Measurements from ENCODE around the gene RALGPS2.

DNA sequence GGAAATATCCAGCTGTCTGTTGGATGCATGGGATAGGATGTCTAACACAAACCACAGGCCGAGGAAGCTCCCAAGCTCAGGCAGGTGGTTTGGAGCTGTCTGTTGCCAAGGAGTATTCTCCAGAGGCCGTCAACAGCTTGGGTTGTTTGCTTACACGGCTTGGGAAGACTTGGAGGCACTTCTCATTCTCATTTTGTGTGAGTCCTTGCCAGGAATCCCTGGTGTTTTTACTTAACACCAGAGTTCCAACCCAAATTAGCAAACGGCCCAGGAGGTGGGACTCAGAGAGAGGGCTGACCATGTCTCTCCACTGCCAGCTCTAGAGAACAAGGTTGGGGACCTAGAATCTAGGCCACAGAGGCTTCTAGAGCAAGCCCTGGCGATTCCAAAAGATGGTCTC lies 228.0 kb downstream of the RALGPS2 start:
- TF ChIP-seq GATA3 (IDR thresholded peaks at IDR 0.05; ENCODE audit: low read depth, low read length) (no peak), GATA2 (IDR thresholded peaks at IDR 0.05; ENCODE audit: low read depth, low read length) (no peak)

All from SH-SY5Y (cell line).